ENCODE results near the gene AMZ1. TPM values are rescaled to one million over a fixed set of nuclear protein-coding genes. Genes with fewer than 3 reads are reported as not detected.

The AMZ1 gene
- total RNA-seq, 1 experiment from 2014 or later, result 0.74 TPM

- H3K27me3 Mint-ChIP-seq (ENCODE audit: low read depth), result no peaks in the 10 kb centered on the region
- no peak overlapping the region for H3K18ac ChIP-seq (ENCODE audit: insufficient read length, low read depth, low read length)
- peak overlapping the region in 2 of 3 experiments; percentile 89 to 94; a peak in 4 of 7 replicates for H3K27ac Mint-ChIP-seq
- no peak overlapping the region for H2BK20ac ChIP-seq (ENCODE audit: low read depth, low read length, poor library complexity, severe bottlenecking)
- no peaks in the 10 kb centered on the region for H3K79me2 ChIP-seq (ENCODE audit: insufficient read depth, low read length)
- peaks cover 3 to 8% of the 10 kb centered on the region in 2 experiments for H3K4me1 Mint-ChIP-seq
- H2AFZ ChIP-seq (ENCODE audit: low read length), result no peak overlapping the region
- H3K4ac ChIP-seq (ENCODE audit: low read depth, low read length), result no peak overlapping the region
- no peaks in the 10 kb centered on the region for H3K23me2 ChIP-seq (ENCODE audit: insufficient read length, low read depth, low read length, poor library complexity, severe bottlenecking)
- no peak for DNase-seq
- no peaks in the 10 kb centered on the region for H3K27me3 ChIP-seq (ENCODE audit: insufficient read depth, low read length)
- H3K9me3 Mint-ChIP-seq, result no peaks in the 10 kb centered on the region
- no CpG with 5 or more reads among the region's 8 CpGs for WGBS (ENCODE audit: extremely low coverage, insufficient read length, low lambda C conversion rate)
- TF ChIP-seq CTCF (conservative IDR thresholded peaks at IDR 0.05), result no peak
- no peak overlapping the region for H3K23ac ChIP-seq (ENCODE audit: insufficient read length, low read depth, low read length)
- H2BK15ac ChIP-seq (ENCODE audit: low read depth, low read length), result no peak overlapping the region
- H2BK12ac ChIP-seq (ENCODE audit: insufficient read length, low read depth, low read length), result no peak overlapping the region
- H3K56ac ChIP-seq (ENCODE audit: insufficient read length, low read depth, low read length), result no peak overlapping the region
- H2AK5ac ChIP-seq (ENCODE audit: insufficient read length, low read length), result no peak overlapping the region
- H3K9me3 ChIP-seq (ENCODE audit: control insufficient read depth, low read depth, low read length), result no peaks in the 10 kb centered on the region
- no peak overlapping the region for H3K9ac ChIP-seq (ENCODE audit: extremely low read depth, insufficient read length, low read length)
- H3K27ac ChIP-seq (ENCODE audit: insufficient read length, low read depth, low read length), result no peak overlapping the region
- H3K4me1 ChIP-seq (ENCODE audit: insufficient read depth, low read length), result peaks cover 2% of the 10 kb centered on the region; the same call in 1 of the 2 replicates
- H4K20me1 ChIP-seq (ENCODE audit: control insufficient read depth, insufficient read depth, insufficient read length), result no peaks in the 10 kb centered on the region
- H3K79me1 ChIP-seq (ENCODE audit: insufficient read depth, low read depth, low read length, poor library complexity, severe bottlenecking), result peaks cover 3% of the 10 kb centered on the region
- no peak overlapping the region for H3K4me2 ChIP-seq (ENCODE audit: insufficient read depth, insufficient read length, low read length)
- peaks cover 20 to 33% (median 32%) of the 10 kb centered on the region in 3 experiments; a peak in 6 of 7 replicates for H3K36me3 Mint-ChIP-seq (ENCODE audit: insufficient read depth in 1 of 3, low read depth in 3 of 3)
- no peak overlapping the region for H4K5ac ChIP-seq (ENCODE audit: insufficient read length, low read depth, low read length)
- no peak overlapping the region for H3K4me3 Mint-ChIP-seq
- no peak overlapping the region for H2BK120ac ChIP-seq (ENCODE audit: low read depth, low read length, poor library complexity, severe bottlenecking)
- no peak overlapping the region for H4K91ac ChIP-seq (ENCODE audit: insufficient read length, low read depth, low read length)
- no peak overlapping the region for H2BK5ac ChIP-seq (ENCODE audit: insufficient read length, low read length)
- no peak overlapping the region for H3T11ph ChIP-seq (ENCODE audit: low read length)
- H3K14ac ChIP-seq (ENCODE audit: insufficient read depth, low read length), result no peak overlapping the region
- H4K8ac ChIP-seq (replicated peaks; ENCODE audit: insufficient read length, low read depth, low read length), result no peak overlapping the region
Measured at GRCh38 chr7:2650451-2650850, 37.6 kb upstream of the AMZ1 start.

Measured in H9 (cell line).